Activated CD4-positive, alpha-beta memory T cell treated with anti-CD3 and anti-CD28 coated beads, Interleukin-2, amount 10 ng/mL, durations not matched to agents 7 days and 5 days (primary cell): ENCODE data around the gene KIRREL3. TPM values are rescaled to one million over a fixed set of nuclear protein-coding genes. Genes with fewer than 3 reads are reported as not detected.

Source experiments
- CTCF ChIA-PET: fragments of 350-600 bp; sonication (Branson Sonifier 250); formaldehyde crosslinking; loops from one replicate; lab custom pipeline; 2021; ENCODE audit warnings: antibody characterized with exemption, inconsistent platforms; lab: Charles Lee
- POLR2A ChIA-PET: fragments of 350-600 bp; sonication (Branson Sonifier 250); formaldehyde crosslinking; loops from one replicate; lab custom pipeline; 2021; ENCODE audit warnings: antibody characterized with exemption; lab: Charles Lee
- DNase-seq: peaks from one replicate; pipeline ENCODE4 v3.0.0-alpha.2; 2020
- H3K27ac Mint-ChIP-seq: one replicate; pipeline ENCODE4 v1.8.0; 2021; ENCODE audit warnings: mild to moderate bottlenecking, mixed read lengths
- H3K27me3 Mint-ChIP-seq: one replicate; pipeline ENCODE4 v1.8.0; 2021; ENCODE audit warnings: mixed read lengths
- H3K36me3 Mint-ChIP-seq: one replicate; pipeline ENCODE4 v1.8.0; 2021; ENCODE audit warnings: low read depth, mixed read lengths
- H3K4me1 Mint-ChIP-seq: one replicate; pipeline ENCODE4 v1.8.0; 2021; ENCODE audit warnings: mixed read lengths
- H3K4me3 Mint-ChIP-seq: one replicate; pipeline ENCODE4 v1.8.0; 2021; ENCODE audit warnings: mild to moderate bottlenecking, mixed read lengths
- H3K9me3 Mint-ChIP-seq: one replicate; pipeline ENCODE4 v1.8.0; 2021; ENCODE audit warnings: mixed read lengths
- total RNA-seq, 2 experiments: library from RNA; stranded (reverse); gene quantifications; one replicate each; pipeline ENCODE4 v1.2.3, GENCODE V29; 2021

KIRREL3 gene
- total RNA-seq, 2 experiments from 2014 or later, result not detected

DNA sequence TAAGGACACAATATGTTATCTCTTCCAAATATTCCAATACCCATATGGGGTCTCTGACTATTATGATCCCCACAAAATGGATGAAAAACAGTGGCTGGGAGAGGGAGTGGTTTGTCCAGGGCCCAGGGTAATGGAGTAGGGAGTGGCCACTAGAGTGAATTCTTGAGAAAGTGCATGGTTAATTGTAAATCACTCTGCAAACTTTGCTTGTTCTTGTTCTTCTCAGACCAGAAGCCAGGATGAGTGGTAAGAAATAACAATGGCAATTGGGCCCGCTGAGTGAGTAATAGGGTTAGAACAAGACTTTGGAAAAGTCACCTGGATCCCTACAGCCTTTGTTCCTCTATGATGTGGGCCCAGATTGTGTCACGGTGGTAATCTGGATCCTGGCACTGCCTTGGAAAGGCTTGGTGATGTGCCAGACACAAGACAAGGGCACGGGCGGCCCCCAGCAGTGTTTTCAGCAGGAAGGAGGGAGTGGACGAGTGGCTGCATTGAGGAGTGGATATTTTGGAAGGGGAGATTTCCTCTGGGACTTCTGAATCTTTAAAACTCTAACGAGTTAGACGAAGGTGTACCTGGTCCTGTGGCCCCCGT, 18.2 kb upstream of the KIRREL3 start:
- Mint-ChIP-seq H3K27me3 (no peaks in the 10 kb centered on the region), H3K27ac (no peak overlapping the region), H3K36me3 (no peaks in the 10 kb centered on the region), H3K9me3 (no peaks in the 10 kb centered on the region), H3K4me1 (no peaks in the 10 kb centered on the region), H3K4me3 (no peak overlapping the region)
- DNase-seq, result no peak
- ChIA-PET POLR2A (no interaction called here), CTCF (no interaction called here)

DNA sequence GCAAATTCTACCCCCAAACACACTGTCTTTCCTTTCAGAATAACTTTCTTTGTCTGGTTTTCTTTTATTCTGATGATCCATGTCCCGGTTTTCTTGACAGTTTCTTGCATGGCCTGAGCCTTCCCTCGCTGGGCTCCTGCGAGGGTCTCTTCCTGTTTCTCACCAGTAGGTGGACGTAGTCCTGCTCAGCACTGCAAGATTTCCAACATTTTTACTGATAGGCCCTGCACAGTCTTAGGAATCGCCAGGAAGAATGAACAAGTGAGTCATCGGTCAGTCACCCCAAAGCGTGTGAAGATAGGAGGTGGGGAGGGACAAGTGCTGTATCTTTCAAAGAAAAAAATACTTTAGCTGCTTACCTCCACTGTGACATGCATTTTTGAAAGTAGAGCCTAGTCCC, 16.9 kb upstream of the KIRREL3 start:
- Mint-ChIP-seq H3K4me1 (no peaks in the 10 kb centered on the region), H3K4me3 (no peak overlapping the region), H3K9me3 (no peaks in the 10 kb centered on the region), H3K36me3 (no peaks in the 10 kb centered on the region), H3K27ac (no peak overlapping the region), H3K27me3 (no peaks in the 10 kb centered on the region)
- ChIA-PET CTCF (no interaction called here), POLR2A (no interaction called here)
- DNase-seq, result no peak

DNA sequence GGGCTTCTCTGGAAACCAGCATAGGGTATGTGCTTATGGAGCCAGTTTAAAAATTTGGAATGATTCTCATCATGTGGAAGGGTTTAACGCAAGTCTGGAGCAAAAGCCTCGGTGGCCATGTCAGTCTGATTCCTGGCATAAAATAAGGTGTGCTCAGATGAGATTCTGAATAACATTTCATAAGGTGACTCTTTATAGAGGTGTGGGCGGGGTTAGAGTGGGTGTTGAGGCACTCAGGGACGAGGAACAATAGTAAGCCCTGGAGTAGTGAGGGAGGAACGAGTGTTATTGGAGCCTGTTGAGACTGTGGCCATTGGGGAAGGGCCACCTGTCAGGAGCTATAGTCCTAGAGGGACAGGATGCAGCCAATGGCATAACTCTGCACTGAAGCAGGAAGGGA, 13.0 kb upstream of the KIRREL3 start:
- no peak overlapping the region for H3K4me3 Mint-ChIP-seq
- no peaks in the 10 kb centered on the region for H3K9me3 Mint-ChIP-seq
- no peak overlapping the region for H3K27ac Mint-ChIP-seq
- no peaks in the 10 kb centered on the region for H3K4me1 Mint-ChIP-seq
- no peaks in the 10 kb centered on the region for H3K27me3 Mint-ChIP-seq
- ChIA-PET CTCF (no interaction called here), POLR2A (no interaction called here)
- H3K36me3 Mint-ChIP-seq, result no peaks in the 10 kb centered on the region
- DNase-seq, result no peak

DNA sequence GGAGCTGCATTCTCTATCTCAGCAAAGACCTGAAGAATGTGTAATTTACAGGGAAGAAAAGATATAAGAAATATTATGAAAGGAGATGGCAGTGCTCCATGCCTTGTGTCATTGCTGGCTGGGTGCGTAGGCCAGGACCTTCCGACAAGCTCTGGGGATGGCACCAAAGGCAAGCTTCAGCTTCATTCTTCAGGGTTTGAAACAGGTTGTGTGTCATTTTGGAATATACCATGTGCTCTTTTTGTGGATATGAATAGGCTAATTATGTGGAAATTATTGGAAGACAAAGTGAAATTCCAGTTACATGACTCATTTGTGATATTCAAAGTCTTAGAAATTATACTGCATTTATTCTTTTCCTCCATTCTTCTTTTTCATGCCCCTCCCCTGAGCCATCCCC, 5.7 kb upstream of the KIRREL3 start:
- no peaks in the 10 kb centered on the region for H3K4me1 Mint-ChIP-seq
- no peak overlapping the region for H3K4me3 Mint-ChIP-seq
- no peak for DNase-seq
- POLR2A ChIA-PET, result no interaction called here
- H3K27ac Mint-ChIP-seq, result no peak overlapping the region
- peaks cover 22% of the 10 kb centered on the region for H3K27me3 Mint-ChIP-seq
- CTCF ChIA-PET, result no interaction called here
- H3K9me3 Mint-ChIP-seq, result no peaks in the 10 kb centered on the region
- no peaks in the 10 kb centered on the region for H3K36me3 Mint-ChIP-seq

DNA sequence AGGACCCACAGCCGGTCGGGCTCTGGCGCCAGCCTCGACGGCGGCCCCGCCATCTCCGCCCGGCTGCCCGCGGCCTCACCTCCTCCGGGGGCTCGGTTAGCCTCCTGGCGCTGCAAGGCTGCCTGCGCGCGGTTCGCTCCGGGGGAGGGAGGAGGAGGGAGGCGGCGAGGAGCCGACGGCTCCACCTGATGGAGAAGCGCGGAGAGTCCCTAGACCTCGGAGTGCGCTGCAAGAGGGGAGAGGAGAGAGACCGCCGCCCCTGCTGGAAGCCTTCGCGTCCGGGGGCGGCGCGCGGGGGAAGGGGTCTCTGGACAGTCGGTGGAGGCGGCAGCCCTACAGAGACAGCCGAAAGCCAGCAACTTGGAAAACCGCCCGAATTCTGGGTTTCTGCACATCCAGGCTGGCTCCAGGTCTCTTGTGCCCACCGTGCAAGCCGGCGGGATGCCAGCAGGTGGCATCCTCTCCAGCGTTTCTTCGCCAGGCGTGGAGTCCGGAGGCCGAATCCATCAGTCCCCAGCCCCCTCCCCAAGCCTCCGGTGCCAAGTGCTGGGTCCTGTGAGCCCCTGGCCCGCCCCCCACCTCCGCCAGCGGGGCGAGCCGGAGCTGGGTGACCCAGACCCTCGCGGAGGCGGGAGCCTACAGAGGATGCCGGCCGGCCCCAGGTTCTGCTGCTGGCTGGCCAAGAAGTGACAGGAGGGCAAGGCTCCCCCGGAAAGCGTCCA, 2.9 kb upstream of the KIRREL3 start:
- no peaks in the 10 kb centered on the region for H3K36me3 Mint-ChIP-seq
- no peak overlapping the region for H3K27ac Mint-ChIP-seq
- H3K4me3 Mint-ChIP-seq, result no peak overlapping the region
- H3K27me3 Mint-ChIP-seq, result peaks cover 24% of the 10 kb centered on the region
- no peaks in the 10 kb centered on the region for H3K4me1 Mint-ChIP-seq
- no peak for DNase-seq
- POLR2A ChIA-PET, result no interaction called here
- CTCF ChIA-PET, result interaction anchor here (1.0 kb wide), 1 partner anchor 13 kb away, joined by 4 read pairs; no protein-coding TSS in a partner anchor
- H3K9me3 Mint-ChIP-seq, result no peaks in the 10 kb centered on the region

DNA sequence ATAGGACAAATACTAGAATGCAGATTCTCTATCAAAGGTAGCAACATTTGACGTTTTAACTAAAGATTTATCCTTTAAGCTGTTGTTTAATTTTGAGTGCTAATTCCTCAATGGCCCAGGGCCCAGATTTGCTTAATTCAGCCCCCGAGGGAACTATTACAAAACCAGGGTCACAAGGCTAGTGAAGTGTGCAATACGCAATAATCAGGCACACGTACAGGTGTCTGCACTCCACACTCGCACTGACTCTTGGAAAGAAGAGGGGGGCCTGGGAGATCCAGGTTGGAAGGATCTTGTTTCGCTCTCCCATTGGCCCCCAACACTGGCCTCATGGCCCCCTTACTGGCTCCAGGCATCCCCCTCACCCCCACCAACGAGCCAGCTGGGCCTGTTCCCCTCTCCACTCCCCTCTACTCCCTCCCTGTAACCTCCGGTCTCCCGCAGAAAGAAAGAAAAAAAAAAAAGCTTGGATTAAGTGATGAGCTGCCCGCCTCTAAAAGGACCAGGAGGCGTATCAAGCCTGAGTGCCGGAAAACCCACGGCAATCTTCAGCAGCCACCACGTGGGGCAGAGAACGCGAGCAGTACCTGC, 2.2 kb upstream of the KIRREL3 start:
- H3K4me1 Mint-ChIP-seq, result no peaks in the 10 kb centered on the region
- no peak for DNase-seq
- no peak overlapping the region for H3K27ac Mint-ChIP-seq
- no peak overlapping the region for H3K4me3 Mint-ChIP-seq
- CTCF ChIA-PET, result interaction anchor here (1.0 kb wide), 1 partner anchor 13 kb away, joined by 4 read pairs; no protein-coding TSS in a partner anchor
- peaks cover 24% of the 10 kb centered on the region for H3K27me3 Mint-ChIP-seq
- no peaks in the 10 kb centered on the region for H3K9me3 Mint-ChIP-seq
- POLR2A ChIA-PET, result no interaction called here
- no peaks in the 10 kb centered on the region for H3K36me3 Mint-ChIP-seq

DNA sequence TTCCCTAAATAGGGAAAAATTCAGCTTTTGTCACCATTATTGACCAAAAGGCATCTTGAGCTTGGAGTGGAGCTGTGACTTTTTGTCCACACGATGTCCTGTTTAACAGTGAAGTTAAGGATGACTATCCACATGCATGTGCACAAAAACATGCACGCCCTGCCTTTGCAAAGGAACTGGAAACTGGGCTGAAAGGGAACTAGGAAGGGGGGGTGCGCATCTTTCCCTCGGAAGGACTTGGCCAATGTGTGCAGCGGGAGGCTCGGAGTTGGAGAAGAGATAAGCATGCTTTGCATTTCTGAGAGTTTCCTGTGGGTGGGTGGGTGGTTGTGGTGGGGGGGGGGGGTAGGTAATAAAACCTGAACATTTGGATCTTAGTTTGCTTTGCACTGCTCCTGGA, 411 bp upstream of the KIRREL3 start:
- no peaks in the 10 kb centered on the region for H3K36me3 Mint-ChIP-seq
- H3K9me3 Mint-ChIP-seq, result no peaks in the 10 kb centered on the region
- peaks cover 32% of the 10 kb centered on the region for H3K27me3 Mint-ChIP-seq
- no peak for DNase-seq
- no peak overlapping the region for H3K27ac Mint-ChIP-seq
- POLR2A ChIA-PET, result no interaction called here
- H3K4me3 Mint-ChIP-seq, result no peak overlapping the region
- CTCF ChIA-PET, result no interaction called here
- H3K4me1 Mint-ChIP-seq, result no peaks in the 10 kb centered on the region

DNA sequence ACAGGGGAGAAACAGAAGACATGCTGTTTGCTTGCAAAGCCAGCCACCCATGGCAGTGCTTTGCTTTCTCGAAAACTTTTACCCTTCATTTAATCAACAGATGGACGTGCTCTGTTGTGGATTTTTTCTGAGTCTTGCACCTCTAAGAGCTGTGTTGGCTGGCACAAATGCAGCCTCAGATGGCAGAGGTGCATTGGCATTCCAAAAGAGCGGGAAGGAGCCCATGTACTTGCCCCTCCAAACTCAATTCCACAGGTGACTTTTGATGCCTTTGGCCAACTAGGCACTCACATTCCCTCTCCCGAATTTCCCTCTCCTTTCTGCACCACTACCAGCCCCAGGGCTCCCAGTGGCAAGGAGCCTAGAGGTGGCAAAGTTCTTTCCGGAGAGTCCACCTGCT, 1.2 kb downstream of the KIRREL3 start:
- Mint-ChIP-seq H3K27me3 (peaks cover 32% of the 10 kb centered on the region), H3K4me3 (no peak overlapping the region), H3K36me3 (no peaks in the 10 kb centered on the region), H3K4me1 (no peaks in the 10 kb centered on the region), H3K27ac (no peak overlapping the region), H3K9me3 (no peaks in the 10 kb centered on the region)
- CTCF ChIA-PET, result no interaction called here
- no peak for DNase-seq
- POLR2A ChIA-PET, result no interaction called here

DNA sequence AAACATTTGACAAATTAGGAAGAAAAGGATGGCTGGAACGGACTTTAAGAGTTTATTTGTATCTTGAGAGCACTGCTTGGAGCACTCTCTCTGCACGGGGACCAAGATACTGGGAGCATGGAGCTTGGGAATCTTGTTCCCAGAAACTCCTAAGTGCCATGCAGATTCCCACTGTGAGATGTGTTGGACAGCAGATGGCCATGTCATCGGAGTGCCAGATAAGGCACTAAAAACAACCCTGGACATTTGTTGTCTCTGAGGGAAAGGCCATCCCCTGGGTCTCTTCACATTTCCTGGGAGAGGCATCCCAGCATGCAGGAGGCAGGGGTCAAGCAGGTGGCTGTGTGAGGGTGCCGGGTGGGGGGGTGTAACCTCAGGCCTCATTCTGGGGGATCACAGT, 2.9 kb downstream of the KIRREL3 start:
- no peaks in the 10 kb centered on the region for H3K4me1 Mint-ChIP-seq
- DNase-seq, result no peak
- H3K27me3 Mint-ChIP-seq, result peaks cover 27% of the 10 kb centered on the region
- no peaks in the 10 kb centered on the region for H3K9me3 Mint-ChIP-seq
- H3K27ac Mint-ChIP-seq, result no peak overlapping the region
- ChIA-PET CTCF (no interaction called here), POLR2A (no interaction called here)
- no peak overlapping the region for H3K4me3 Mint-ChIP-seq
- H3K36me3 Mint-ChIP-seq, result no peaks in the 10 kb centered on the region

DNA sequence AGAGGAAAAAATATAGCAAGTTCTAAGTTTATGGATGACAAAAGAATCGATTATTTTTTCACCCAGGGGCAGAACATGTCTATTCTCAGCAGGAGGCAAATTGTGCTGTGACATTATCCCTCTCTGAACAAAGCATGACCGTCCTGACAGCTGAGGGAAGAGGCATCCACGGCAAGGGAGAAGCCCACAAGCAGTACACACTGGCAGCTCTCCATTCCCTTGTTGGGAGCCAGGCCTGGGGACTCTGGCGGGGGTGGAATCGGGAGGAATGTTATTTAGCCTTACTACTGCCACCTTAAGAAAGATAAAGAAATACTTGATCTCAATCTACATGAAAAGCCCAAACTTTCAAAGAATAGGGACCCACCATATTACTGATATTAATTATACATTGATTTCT, 3.4 kb downstream of the KIRREL3 start:
- no peak overlapping the region for H3K27ac Mint-ChIP-seq
- no peaks in the 10 kb centered on the region for H3K36me3 Mint-ChIP-seq
- H3K27me3 Mint-ChIP-seq, result peaks cover 23% of the 10 kb centered on the region
- CTCF ChIA-PET, result no interaction called here
- DNase-seq, result no peak
- H3K4me3 Mint-ChIP-seq, result no peak overlapping the region
- H3K9me3 Mint-ChIP-seq, result no peaks in the 10 kb centered on the region
- POLR2A ChIA-PET, result no interaction called here
- H3K4me1 Mint-ChIP-seq, result no peaks in the 10 kb centered on the region

DNA sequence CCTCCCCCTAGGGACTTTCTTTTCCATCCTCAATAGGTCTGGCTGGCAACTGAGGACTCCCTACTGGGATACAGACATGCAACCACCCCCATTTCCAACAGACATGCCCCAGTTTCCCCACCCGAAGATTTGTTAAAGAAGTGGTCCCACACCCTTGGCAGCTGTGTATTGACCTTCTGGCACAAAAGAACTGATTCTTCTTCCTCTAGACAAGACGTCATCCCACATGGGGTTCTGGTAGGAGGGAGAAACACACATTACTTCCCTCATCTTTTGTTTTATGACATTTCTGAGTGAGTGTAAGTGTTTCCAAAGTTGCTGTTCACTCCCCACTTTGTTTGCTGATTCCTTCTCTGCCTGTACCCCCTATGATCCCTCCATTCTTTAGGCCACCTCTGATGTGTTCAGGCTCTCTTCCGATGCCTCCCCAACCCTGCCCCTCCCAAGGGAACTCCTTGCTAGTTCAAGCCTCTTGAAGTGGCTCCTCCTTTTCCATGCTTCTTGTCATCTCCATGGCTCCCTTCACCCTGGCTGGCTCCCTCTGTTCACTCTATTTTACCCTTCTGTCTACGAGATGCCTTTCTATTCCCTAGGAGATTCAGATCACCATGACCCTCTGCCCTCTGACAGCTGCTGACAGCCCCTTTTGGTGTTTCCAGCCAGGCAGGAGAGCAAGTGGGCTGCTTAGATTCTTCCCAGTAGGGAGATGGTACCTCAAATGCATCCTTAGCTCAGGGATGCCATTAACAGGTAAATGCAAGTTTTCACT, 4.3 kb downstream of the KIRREL3 start:
- Mint-ChIP-seq H3K9me3 (no peaks in the 10 kb centered on the region), H3K36me3 (no peaks in the 10 kb centered on the region), H3K27ac (no peak overlapping the region), H3K27me3 (peaks cover 13% of the 10 kb centered on the region), H3K4me1 (no peaks in the 10 kb centered on the region), H3K4me3 (no peak overlapping the region)
- ChIA-PET POLR2A (no interaction called here), CTCF (no interaction called here)
- DNase-seq, result no peak

DNA sequence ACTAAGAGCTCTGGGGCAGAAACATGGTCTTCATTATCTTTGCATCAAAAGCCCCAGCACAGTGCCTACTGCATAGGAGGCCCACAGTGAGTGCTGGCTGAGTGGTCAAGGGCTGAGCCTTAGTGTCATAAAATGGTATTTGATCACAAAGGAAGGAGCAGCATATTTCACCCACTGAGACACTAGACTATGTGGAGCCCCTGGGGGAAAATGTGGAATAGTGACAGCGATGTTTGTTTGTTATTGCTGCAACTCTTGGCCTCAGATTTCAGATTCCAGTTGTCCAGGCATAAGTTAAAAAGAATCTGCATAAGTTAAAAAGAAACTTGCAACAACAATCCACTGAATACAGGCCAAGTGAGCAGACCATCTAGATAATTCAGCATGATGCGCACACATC, 7.0 kb downstream of the KIRREL3 start:
- no peaks in the 10 kb centered on the region for H3K36me3 Mint-ChIP-seq
- H3K27ac Mint-ChIP-seq, result no peak overlapping the region
- H3K4me3 Mint-ChIP-seq, result no peak overlapping the region
- CTCF ChIA-PET, result no interaction called here
- no peak for DNase-seq
- POLR2A ChIA-PET, result no interaction called here
- no peaks in the 10 kb centered on the region for H3K4me1 Mint-ChIP-seq
- H3K27me3 Mint-ChIP-seq, result peaks cover 15% of the 10 kb centered on the region
- no peaks in the 10 kb centered on the region for H3K9me3 Mint-ChIP-seq

DNA sequence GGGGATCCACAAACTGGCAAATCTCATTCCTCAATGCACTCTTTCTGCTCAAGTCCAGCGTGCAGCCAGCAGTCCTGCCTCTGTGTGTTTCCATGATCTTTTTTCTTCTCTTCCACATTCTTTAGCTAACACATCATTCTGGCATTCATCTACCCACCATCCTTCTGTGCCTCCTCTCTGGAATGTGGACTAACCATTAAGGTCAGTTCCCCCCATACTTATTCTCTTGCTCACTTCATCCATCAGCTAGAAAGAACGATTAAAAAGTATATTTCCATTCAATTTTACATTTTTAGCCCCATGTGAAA, 7.8 kb downstream of the KIRREL3 start:
- ChIA-PET CTCF (no interaction called here), POLR2A (no interaction called here)
- DNase-seq, result no peak
- Mint-ChIP-seq H3K36me3 (no peaks in the 10 kb centered on the region), H3K27ac (no peak overlapping the region), H3K4me1 (no peaks in the 10 kb centered on the region), H3K9me3 (no peaks in the 10 kb centered on the region), H3K27me3 (peaks cover 15% of the 10 kb centered on the region), H3K4me3 (no peak overlapping the region)
